Measurements from ENCODE around the gene MICU1.
"Not testable (repeated sequence)": the region's sequence is repeated elsewhere in the genome, so short reads cannot be mapped to it uniquely, and the experiment has no call there.

The MICU1 gene

DNA sequence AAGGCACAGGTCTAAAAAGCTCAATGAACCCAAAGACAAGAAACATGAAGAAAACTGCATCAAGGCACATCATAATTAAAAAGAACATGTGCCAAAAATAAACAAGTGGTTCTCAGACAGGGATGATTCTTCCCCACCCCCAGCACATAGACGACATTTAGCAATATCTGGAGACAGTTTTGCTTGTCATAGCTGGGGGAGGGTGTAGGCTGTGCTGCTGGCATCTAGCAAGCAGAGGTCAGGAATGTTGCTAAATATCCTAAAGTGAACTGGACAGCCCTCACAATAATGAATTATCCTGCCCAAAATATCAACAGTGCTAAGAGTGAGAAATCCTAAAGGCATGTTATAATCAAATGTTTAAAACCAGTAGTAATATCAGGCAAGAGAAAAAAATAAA, 122.6 kb downstream of the MICU1 start:
- DNase-seq, result peak; percentile 23

DNA sequence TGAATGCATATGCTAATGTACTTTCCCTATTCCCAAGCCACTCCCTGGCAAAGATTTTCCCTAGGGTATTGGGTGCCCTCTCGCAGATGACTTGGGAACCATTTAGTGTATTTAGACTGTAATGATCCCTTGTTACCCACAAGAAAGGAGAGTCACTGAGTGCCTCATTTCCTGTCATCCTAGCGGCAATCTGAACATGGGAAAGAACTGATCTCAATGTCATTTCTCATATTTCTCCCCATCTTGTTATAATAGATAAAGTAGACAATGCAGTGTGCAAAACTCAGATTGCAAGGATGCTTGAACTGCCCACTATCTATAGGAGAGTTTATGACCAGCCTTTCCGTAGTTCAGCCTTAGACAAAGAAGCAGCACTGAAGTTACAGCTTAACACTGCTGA, 123.3 kb downstream of the MICU1 start:
- no peak for DNase-seq

DNA sequence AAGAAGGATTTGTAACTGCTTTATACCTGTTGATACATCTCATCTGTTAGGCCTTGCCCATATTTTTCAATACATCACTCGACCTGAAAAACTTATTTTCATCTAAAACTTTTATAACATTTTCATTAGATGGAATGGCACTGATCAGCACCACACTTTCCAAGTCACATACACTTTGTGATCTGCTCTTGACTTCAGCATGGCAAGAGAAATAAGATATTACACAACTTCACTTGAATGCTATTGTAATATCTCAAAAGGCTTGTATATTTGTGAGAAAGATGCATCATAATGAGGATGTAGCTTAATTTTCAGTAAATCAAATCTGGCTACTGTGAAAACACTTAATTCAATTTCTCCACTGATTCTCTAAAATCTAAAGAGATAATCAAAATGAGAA, 126.2 kb downstream of the MICU1 start:
- DNase-seq, result no peak

DNA sequence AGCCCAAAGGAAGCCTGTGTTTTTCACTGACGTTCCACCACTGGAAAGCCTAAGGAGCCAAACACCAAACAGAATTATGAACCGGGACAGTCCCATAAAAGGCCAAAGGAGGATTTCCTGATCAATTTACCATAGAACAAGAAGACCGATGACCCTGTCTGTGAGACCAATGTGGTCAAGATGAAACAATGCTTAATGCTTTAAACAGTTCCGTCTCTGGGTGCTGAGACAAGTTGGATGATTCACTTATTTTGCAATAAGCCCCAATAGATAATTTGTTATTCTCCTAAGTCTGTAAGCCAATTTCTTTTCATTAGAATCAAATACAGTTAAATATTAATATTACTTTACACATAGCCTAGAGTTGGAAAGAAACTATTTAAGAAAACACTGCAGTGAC, 134.9 kb downstream of the MICU1 start:
- DNase-seq, result no peak

DNA sequence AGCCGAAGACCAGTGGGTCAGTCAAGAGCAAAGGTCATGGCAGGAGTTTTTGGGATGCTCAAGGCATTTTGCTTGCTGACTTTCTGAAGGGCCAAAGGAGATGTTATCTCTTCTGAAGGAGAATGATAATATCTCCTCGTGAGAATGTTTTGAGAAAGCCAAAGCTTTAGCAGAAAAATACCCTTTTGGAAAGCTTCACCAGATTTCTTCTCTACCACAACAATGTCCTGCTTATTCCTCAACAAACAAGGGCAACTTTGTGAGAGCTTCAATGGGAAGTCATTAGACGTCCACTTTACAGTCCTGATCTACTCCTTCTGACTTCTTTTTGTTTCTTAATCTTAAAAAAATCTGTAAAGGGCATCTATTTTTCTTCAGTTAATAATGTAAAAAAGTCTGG, 138.4 kb downstream of the MICU1 start:
- no peak for DNase-seq

DNA sequence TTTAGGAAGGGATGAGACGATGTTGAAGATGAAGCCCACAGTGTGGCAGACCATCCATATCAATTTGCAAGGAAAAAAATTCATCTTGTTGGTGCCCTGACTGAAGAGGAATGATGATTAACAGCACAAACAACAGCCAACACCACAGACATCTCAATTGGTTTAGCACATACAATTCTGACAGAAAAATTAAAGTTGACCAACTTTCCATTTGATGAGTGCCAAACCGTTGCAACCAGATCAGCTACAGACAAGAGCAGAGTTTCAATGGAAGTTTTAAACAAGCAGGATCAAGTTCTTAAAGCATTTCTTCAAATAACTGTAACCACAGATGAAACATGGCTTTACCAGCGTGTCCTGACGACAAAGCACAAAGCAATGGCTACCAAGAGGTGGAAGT, 138.8 kb downstream of the MICU1 start:
- no peak for DNase-seq

DNA sequence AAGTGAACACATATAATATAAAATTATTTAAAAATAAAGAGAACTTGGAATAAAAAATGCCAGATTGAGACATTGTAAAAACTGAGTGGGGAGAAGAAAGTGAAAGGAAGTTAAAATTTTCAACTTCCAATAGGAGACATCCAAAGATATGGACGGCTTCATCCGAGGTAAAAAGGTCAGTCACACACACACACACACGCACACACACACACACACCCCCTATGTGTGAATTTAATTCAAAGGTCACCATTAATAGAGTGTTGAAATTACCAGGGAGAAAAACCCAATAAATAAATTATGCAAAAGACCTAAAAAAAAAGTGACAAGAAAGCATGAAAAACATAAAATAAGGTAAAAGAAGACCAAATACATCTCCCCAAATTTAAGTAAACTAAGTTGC, 140.2 kb downstream of the MICU1 start:
- DNase-seq, result no peak

DNA sequence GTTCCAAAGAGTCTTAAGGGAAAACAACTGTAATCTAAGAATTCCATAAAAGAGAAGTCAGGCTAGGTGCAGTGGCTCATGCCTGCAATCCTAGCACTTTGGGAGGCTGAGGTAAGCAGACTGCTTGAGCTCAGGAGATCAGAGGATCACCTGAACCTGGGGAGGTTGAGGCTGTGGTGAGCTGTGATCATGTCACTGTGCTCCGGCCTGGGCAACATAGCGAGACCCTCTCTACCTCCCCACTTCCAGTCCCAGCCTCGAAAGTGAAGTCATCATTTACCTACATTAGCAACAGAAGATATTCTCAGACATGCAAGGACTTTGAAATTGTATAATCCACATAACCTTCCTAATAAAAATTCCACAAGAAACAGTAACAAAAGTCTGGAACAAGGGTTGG, 141.4 kb downstream of the MICU1 start:
- DNase-seq, result no peak

DNA sequence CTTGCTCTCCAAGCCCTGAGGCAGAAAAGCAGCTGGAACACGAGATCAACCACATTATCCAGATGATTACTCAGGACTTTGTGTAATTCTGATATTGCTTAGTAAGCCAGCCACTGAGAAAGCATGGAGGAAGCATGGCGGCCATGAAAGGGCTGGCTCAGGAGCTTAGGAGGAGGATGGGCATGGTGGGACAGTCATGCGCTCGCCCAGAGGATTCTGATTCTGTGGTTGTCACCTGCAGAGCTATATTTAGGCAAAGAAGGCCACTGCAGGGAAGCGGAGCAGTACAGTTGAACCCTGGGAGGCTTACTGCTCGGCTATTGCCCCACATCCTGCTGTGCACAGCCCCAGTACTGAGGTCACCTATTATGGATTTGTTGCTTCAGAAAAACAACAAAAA, 142.4 kb downstream of the MICU1 start:
- peak; percentile 45 for DNase-seq

DNA sequence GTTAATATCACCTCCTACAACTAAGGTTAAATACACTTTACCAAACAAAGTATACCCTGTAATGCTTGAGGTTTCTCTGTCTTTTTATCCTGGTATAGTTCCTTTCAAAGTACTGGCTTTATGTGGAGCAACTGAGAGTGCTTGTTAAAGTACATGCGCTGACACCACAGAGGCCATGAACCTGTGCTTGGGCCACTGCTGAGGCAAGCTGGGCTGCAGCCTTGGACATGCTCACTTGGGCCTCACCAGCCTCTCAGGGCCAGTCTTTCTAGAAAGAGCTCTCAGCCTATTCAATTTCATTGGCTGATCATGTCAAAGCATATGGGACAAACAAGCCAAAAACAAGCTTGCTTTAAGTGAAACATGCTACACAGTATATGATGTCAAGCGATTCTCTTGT, 145.0 kb downstream of the MICU1 start:
- DNase-seq, result no peak

DNA sequence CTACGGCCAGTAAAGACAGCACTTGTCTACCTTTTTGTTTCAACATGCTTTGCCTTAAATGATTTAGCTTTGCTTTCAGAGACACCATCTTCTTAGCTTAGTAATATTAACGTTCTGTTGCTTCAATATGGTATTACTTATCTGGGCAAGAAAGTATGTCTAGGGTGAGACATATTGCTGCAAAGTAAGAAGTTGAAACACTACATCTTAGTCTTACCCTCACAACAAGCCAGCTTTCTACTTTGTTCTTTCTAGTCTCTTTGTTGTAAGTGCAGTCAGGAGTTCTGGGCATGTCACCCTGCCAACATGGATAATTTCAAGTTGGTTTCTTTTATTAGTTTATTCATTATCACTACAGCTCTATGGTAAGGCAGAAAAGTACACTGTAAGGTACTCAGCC, 148.4 kb downstream of the MICU1 start:
- no peak for DNase-seq

DNA sequence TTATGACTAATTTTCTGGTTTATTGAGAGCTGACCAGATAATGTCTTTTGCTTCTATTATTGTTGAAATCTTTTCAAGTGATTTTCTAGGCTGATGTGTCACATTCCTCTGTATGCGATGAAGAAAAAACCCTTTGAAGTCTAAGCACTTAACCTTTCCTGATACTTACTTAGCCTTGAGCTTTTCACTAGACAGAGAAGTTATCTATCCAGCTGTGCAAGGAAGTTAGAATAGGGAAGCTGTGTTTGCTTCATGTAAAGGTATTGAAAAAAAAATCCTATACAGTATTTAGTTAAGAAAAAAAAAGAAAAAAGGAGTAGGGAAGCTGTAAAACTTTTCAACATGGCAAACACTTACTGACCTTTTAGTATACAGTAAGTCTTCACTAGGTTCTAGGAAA, 153.6 kb downstream of the MICU1 start:
- no peak for DNase-seq

DNA sequence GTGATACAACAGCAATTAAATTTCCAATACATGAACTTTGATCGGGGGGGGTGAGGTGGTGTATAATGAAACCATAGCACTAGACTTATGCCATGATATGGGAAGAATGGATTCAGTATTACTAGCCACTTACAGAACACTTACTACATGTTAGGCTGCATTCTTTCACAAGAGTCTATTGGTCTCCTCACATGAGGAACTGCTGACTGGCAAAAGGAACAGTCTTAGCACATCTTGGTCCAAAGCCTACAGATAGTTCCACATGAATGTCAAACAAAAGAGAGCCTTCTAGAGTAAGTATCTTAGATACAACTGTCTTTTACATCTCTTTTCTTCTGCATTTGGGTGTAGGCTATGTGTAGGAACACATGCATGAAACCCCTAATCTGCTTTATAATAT, 155.2 kb downstream of the MICU1 start:
- DNase-seq, result no peak

DNA sequence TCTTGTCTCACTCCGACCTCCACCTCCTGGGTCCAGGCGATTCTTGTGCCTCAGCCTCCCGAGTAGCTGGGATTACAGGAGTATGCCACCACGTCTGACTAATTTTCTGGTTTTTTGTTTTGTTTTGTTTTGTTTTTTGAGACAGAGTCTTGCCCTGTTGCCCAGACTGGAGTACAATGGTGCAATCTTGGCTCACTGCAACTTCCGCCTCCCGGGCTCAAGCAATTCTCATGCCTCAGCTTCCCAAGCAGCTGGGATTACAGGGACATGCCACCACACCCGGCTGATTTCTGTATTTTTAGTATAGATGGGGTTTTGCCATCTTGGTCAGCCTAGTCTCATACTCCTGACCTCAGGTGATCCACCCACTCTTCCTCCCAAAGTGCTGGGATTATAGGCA, 158.8 kb downstream of the MICU1 start:
- DNase-seq, result not testable (repeated sequence)

DNA sequence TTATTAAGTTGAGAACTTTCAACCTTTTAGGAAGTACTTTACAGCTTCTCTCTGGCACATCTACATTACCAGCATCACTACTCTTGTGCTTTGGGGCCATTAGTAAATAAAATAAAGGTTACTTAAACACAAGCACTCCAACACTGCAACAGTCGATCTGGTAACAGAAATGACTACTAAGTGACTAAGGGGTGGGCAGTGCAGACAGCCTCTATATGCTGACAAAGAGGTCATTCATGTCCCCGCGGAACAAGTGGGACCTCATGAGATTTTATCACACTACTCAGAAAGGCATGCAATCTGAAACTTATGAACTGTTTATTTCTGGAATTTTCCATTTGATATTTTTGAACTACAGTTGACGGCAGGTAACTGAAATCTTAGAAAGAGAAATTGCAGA, 159.9 kb downstream of the MICU1 start:
- no peak for DNase-seq

DNA sequence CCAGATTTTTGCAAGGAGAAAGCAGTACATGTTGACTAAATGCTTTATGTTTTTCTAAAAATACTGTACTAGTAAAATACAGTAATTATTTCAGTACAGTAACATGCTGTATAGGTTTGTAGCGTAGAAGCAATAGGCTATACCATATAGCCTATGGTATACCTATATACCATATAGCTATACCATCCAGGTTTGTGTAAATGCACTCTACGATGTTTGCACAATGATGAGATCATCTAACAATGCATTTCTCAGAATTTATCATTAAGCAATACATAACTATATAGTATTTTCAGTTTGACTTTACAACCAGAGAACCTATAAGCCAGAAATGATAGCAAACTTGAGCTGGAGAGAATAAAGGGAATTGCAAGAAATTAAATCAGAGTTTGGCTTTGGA, 161.4 kb downstream of the MICU1 start:
- DNase-seq, result no peak

DNA sequence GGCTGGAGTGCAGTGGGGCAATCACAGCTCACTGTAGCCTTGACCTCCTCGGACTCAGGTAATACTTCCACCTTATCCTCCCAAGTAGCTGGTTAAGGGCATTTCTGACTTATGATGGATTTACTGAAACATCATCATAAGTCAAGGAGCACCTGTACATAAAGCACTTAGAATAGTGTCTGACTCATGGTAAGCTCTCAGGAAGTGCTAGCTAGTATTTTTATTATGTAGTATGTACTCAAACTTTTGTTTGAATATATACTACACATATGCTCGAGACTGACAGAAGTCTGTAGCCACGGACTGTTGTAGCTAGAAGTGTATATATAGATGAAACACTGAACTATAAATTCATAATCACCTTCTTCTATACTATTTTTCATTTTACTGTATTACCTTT, 163.6 kb downstream of the MICU1 start:
- DNase-seq, result no peak

DNA sequence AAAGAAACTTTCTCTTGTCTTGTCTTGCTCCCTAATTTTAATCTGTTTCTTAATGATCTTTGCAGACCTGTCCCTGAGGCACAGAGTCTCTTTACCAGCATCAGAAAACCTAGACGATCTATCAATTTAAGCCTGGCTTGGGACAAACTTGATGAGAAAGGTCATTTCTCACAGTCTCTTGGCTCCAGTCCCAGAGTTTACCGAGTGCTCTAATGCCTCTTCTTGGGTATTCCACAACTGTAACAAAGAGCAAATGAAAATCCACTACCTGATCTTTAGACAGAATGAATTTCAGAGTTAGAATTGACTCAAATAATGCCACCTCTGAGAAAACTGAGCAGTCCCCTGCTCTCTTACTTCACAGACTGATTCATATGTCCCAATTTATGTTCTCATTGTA, 164.8 kb downstream of the MICU1 start:
- DNase-seq, result no peak

DNA sequence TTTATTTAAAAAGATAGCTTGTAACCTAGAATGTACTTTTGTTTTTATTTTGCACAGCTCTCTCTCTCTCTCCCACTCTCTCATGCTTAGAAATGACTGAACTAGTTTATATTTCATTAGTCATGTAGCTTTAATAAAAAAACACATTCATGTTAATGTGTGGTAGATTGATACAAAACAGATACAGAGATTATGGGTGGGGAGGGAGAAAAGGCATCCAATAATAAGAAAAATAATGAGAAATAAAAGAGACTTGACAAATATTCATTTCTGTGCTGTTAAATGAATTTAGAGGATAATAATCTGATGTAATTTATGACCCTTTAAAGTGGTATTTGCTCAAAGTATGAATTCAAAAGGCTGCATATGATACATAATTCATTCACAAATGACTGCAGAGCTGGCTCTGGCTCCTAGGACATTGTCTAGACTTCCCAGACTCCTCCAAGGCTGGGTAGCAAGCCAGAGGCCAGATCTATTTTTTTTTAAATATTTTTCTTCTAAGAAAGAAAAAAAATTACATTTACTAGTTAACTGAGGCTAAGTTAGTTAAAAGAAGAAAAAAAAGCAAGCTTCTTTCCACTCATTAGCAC, 165.5 kb downstream of the MICU1 start:
- DNase-seq, result no peak

DNA sequence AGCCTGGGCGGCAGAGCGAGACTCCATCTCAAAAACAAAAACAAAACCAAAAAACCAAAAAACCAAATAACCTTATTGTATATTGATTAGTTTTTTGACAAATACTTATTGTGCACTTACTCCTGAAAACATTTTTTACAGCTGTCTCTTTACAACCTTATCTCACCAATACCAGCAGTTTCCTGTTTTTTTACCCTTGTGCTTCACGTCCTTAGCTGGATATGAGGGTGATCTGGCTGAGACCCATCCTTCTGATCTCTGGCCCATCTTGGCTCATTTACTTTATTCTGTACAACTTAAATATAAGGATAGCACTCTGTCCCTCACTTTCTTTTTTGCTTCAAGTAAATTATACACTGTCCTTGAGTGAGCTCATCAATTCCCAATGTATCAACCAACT, 166.6 kb downstream of the MICU1 start:
- DNase-seq, result no peak

DNA sequence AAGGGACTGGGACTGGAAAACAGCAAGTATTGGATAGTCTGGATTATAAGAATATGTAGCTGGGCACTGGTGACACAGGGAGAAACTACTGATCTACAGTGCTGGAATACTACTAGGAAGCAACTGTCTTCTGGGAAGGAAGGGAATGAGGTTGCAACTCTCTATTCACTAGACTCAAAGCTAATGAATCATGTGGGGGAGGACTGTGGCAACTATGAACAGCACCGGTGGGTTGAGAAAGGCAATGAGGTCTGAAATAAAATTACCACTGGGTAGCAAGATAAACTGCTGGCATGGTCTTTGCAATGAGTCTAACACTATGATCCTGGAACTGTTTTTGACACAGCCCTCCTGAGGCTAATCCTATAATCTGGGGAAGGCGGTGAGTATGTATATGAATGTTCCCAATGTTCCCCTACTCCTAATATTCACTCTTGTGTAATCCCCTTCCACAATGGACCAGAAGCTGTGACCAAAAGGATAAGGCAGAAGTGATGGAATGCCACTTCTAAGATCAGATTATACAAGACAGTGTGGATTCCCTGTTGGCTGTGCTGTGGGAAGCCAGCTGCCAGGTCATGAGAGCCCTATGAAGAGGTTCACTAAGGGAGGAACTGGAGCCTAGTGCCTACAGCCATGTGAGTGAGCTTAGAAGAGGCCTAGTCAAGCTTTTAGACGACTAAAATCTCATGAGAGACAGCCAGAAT, 169.8 kb downstream of the MICU1 start:
- no peak for DNase-seq

DNA sequence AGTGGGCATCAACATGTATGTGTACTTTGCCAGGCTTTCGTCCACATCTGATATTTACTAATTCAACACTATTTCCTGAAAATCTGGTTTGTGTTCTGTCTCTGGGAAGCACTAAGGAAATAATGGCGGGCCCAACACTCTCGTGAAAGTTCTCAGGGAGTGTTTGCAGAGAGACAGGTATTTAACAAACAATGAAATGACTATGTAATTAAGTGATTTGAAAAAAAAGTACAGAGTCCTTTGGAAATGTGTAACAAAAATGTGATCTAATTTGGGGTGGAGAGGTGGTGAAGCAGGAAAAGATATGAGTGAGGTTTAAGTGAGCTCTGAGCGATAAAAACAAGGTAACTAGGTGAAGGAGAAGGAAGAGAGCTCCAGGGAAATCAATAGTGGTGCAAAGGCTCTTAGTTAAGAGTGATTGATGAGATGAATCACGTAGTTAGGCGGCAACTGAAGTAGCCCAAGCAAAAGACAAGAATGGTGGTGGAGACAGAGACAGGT, 175.9 kb downstream of the MICU1 start:
- DNase-seq, result no peak

DNA sequence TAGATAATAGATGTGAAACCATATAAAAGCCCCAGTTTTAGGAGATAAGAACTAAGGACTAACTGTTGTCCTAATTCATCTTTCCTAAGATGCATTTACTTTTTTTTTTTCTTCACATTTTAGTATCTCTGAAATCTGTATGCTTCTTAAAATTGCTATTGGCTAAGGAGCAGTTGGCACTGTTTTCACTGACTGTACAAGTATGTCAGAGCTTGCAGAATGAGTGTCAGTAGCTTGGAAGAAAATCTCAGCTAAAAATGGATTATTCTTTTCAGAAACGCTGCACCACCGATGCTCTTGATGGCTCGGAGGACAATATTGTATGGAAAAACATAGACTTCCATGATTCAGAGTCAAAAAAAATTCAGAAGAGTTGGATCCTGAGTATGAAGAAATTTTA, 180.0 kb downstream of the MICU1 start:
- no peak for DNase-seq

DNA sequence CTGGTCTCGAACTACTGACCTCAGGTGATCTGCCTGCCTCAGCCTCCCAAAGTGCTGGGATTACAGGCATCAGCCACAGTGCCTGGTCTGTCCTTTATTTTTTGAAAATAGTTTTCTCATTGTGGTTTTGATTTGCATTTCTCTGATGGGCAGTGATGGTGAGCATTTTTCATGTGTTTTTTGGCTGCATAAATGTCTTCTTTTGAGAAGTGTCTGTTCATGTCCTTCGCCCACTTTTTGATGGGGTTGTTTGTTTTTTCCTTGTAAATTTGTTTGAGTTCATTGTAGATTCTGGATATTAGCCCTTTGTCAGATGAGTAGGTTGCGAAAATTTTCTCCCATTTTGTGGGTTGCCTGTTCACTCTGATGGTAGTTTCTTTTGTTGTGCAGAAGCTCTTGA, 182.9 kb downstream of the MICU1 start:
- not testable (repeated sequence) for DNase-seq

DNA sequence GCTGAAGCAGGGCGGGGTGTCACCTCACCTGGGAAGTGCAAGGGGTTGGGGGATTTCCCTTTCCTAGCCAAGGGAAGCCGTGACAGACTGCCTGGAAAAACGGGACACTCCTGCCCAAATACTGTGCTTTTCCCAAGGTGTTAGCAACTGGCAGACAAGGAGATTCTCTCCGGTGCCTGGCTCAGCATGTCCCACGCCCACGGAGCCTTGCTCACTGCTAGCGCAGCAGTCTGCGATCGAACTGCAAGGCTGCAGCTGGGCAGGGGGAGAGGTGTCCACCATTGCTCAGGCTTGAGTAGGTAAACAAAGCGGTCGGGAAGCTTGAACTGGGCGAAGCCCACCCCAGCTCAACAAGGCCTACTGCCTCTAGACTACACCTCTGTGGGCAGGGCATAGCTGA, 190.3 kb downstream of the MICU1 start:
- no peak for DNase-seq

All from GF-D8 (cell line).